IMR-90 (cell line): ENCODE results near the gene CD2. TPM values are rescaled to one million over a fixed set of nuclear protein-coding genes. Genes with fewer than 3 reads are reported as not detected.

Experiments used
- ATAC-seq: fragments of 200-7000 bp; cut with Tn5 transposase; 2 replicates; pipeline ENCODE4 v1.9.1; 2020; ENCODE audit warnings: low read depth, mild to moderate bottlenecking, moderate library complexity
- BruUV-seq: library from RNA; stranded (reverse); fragments of 400-500 nt; replicated peaks from 2 replicates; lab custom pipeline; 2021; lab: Mats Ljungman, UMichigan
- CTCF ChIA-PET: fragments of 300-600 bp; formaldehyde crosslinking; extraction: SDS; loops from one replicate; lab custom pipeline; 2021; ENCODE audit warnings: antibody characterized with exemption; lab: Yijun Ruan, JAX
- POLR2A ChIA-PET: fragments of 300-600 bp; sonication (Branson Sonifier 250); formaldehyde crosslinking; loops from one replicate; lab custom pipeline; 2022; ENCODE audit warnings: antibody characterized with exemption; ENCODE audit not compliant: unreplicated experiment; lab: Charles Lee
- DNase-seq: peaks from one replicate; pipeline ENCODE4 v3.0.0; 2013
- H2AFZ ChIP-seq: replicated peaks from 2 replicates; pipeline ENCODE3; 2013; ENCODE audit warnings: low read length, mild to moderate bottlenecking; ENCODE audit not compliant: poor library complexity
- H2AK5ac ChIP-seq: 2 replicates; pipeline ENCODE4 v1.6.1; 2013; ENCODE audit warnings: low read depth, low read length, inconsistent platforms
- H2AK9ac ChIP-seq: replicated peaks from 2 replicates; pipeline ENCODE3; 2013; ENCODE audit warnings: mild to moderate bottlenecking, low read depth, low read length, moderate library complexity; ENCODE audit not compliant: poor library complexity
- H2BK120ac ChIP-seq: 2 replicates; pipeline ENCODE4 v1.6.1; 2013; ENCODE audit warnings: low read depth, low read length, inconsistent platforms
- H2BK15ac ChIP-seq: 3 replicates; pipeline ENCODE4 v1.6.1; 2013; ENCODE audit warnings: low read depth, low read length, inconsistent platforms
- H2BK20ac ChIP-seq: 2 replicates; pipeline ENCODE4 v1.6.1; 2013; ENCODE audit warnings: low read depth, mild to moderate bottlenecking, inconsistent platforms, low read length, moderate library complexity
- H2BK5ac ChIP-seq: 2 replicates; pipeline ENCODE4 v1.6.1; 2013; ENCODE audit warnings: mild to moderate bottlenecking, low read depth, low read length, inconsistent platforms; ENCODE audit not compliant: poor library complexity, severe bottlenecking
- H3K14ac ChIP-seq: replicated peaks from 2 replicates; pipeline ENCODE4 v1.6.1; 2013; ENCODE audit warnings: low read depth, low read length, inconsistent platforms
- H3K18ac ChIP-seq: 2 replicates; pipeline ENCODE4 v1.6.1; 2013; ENCODE audit warnings: low read depth, low read length, control low read depth
- H3K23ac ChIP-seq: 2 replicates; pipeline ENCODE4 v1.6.1; 2013; ENCODE audit warnings: low read depth, low read length, inconsistent platforms
- H3K27ac ChIP-seq: 2 replicates; pipeline ENCODE4 v1.5.1; 2013; ENCODE audit warnings: mild to moderate bottlenecking, control low read depth, low read length; ENCODE audit not compliant: insufficient read depth
- H3K27me3 ChIP-seq: 2 replicates; pipeline ENCODE4 v1.6.1; 2013; ENCODE audit warnings: low read length; ENCODE audit not compliant: control insufficient read depth, insufficient read depth
- H3K36me3 ChIP-seq: 2 replicates; pipeline ENCODE4 v1.6.1; 2013; ENCODE audit warnings: low read length, mixed read lengths; ENCODE audit not compliant: control insufficient read depth, insufficient read depth
- H3K4ac ChIP-seq: 2 replicates; pipeline ENCODE4 v1.6.1; 2013; ENCODE audit warnings: low read depth, low read length, inconsistent platforms
- H3K4me1 ChIP-seq: 2 replicates; pipeline ENCODE4 v1.6.1; 2013; ENCODE audit warnings: low read length, mixed read lengths; ENCODE audit not compliant: control insufficient read depth, insufficient read depth
- H3K4me2 ChIP-seq: 2 replicates; pipeline ENCODE4 v1.6.1; 2013; ENCODE audit warnings: low read depth, mild to moderate bottlenecking, control low read depth, low read length, moderate library complexity
- H3K4me3 ChIP-seq: 2 replicates; pipeline ENCODE4 v1.5.1; 2013; ENCODE audit warnings: low read depth, mild to moderate bottlenecking, control low read depth, low read length, moderate library complexity; ENCODE audit not compliant: insufficient read depth
- H3K56ac ChIP-seq: 2 replicates; pipeline ENCODE4 v1.6.1; 2013; ENCODE audit warnings: low read length, inconsistent platforms; ENCODE audit not compliant: insufficient read depth; ENCODE audit errors: extremely low read depth
- H3K79me1 ChIP-seq, 2 experiments: 2 replicates each; pipeline ENCODE4 v1.6.1; 2013; ENCODE audit warnings: low read length in 2 of 2, inconsistent platforms in 1 of 2, low read depth in 1 of 2
- H3K9ac ChIP-seq: 2 replicates; pipeline ENCODE4 v1.6.1; 2013; ENCODE audit warnings: low read depth, low read length, control low read depth
- H3K9me1 ChIP-seq: 2 replicates; pipeline ENCODE4 v1.6.1; 2013; ENCODE audit warnings: low read length, inconsistent platforms; ENCODE audit not compliant: insufficient read depth
- H3K9me3 ChIP-seq: 2 replicates; pipeline ENCODE4 v1.6.1; 2013; ENCODE audit warnings: low read length; ENCODE audit not compliant: control insufficient read depth, insufficient read depth
- H4K20me1 ChIP-seq: 2 replicates; pipeline ENCODE4 v1.6.1; 2013; ENCODE audit warnings: low read length, inconsistent platforms; ENCODE audit not compliant: insufficient read depth
- H4K5ac ChIP-seq: 2 replicates; pipeline ENCODE4 v1.6.1; 2013; ENCODE audit warnings: mild to moderate bottlenecking, low read depth, low read length, control low read depth
- H4K8ac ChIP-seq, 2 experiments: 2 replicates each; pipeline ENCODE4 v1.6.1; 2013; ENCODE audit warnings: low read depth in 2 of 2, low read length in 2 of 2, control low read depth in 1 of 2, inconsistent platforms in 1 of 2
- H4K91ac ChIP-seq: 2 replicates; pipeline ENCODE4 v1.6.1; 2013; ENCODE audit warnings: low read depth, low read length, inconsistent platforms; ENCODE audit not compliant: insufficient read depth
- BHLHE40 ChIP-seq: fragments of 150-350 bp; IDR thresholded peaks from 2 replicates; pipeline ENCODE4 v1.6.1; 2016; ENCODE audit warnings: mild to moderate bottlenecking, low read depth, low read length
- CEBPB ChIP-seq: IDR thresholded peaks from 2 replicates; pipeline ENCODE4 v1.6.1; 2012; ENCODE audit warnings: low read depth, low read length, improper control_type of control experiment
- CHD1 ChIP-seq: IDR thresholded peaks from 2 replicates; pipeline ENCODE4 v1.6.1; 2012; ENCODE audit warnings: low read depth, low read length, improper control_type of control experiment
- CTCF ChIP-seq: conservative IDR thresholded peaks from 2 replicates; pipeline ENCODE4 v1.5.1; 2012; ENCODE audit warnings: mild to moderate bottlenecking, low read depth, low read length, improper control_type of control experiment
- ELK1 ChIP-seq: fragments of 150-350 bp; IDR thresholded peaks from 2 replicates; pipeline ENCODE4 v1.6.1; 2016; ENCODE audit warnings: low read depth, mild to moderate bottlenecking, low read length, moderate library complexity, borderline replicate concordance
- FOS ChIP-seq: fragments of 150-350 bp; IDR thresholded peaks from 2 replicates; pipeline ENCODE4 v1.6.1; 2016; ENCODE audit warnings: low read depth, low read length
- MAFK ChIP-seq: IDR thresholded peaks from 2 replicates; pipeline ENCODE4 v1.6.1; 2012; ENCODE audit warnings: low read depth, low read length, improper control_type of control experiment
- MAZ ChIP-seq: IDR thresholded peaks from 2 replicates; pipeline ENCODE4 v1.6.1; 2012; ENCODE audit warnings: low read depth, mild to moderate bottlenecking, low read length, improper control_type of control experiment, moderate library complexity, borderline replicate concordance
- MXI1 ChIP-seq: IDR thresholded peaks from 2 replicates; pipeline ENCODE4 v1.6.1; 2012; ENCODE audit warnings: low read depth, mild to moderate bottlenecking, low read length, moderate library complexity, borderline replicate concordance
- RAD21 ChIP-seq: IDR thresholded peaks from 2 replicates; pipeline ENCODE4 v1.6.1; 2012; ENCODE audit warnings: low read length, improper control_type of control experiment
- RCOR1 ChIP-seq: IDR thresholded peaks from 2 replicates; pipeline ENCODE4 v1.6.1; 2012; ENCODE audit warnings: mild to moderate bottlenecking, low read length, improper control_type of control experiment; ENCODE audit not compliant: insufficient replicate concordance
- RFX5 ChIP-seq: IDR thresholded peaks from 2 replicates; pipeline ENCODE4 v1.8.0; 2012; ENCODE audit warnings: low read depth, mild to moderate bottlenecking, low read length, moderate library complexity
- WGBS, 2 experiments: methylation state at CpG; one replicate each; pipeline versions ENCODE4 v1.1.5 to v1.1.7; 2013; ENCODE audit warnings: missing lambda C conversion rate in 2 of 2; ENCODE audit not compliant: insufficient read length in 1 of 2; ENCODE audit errors: extremely low coverage in 2 of 2; 5-methylcytosine and 5-hydroxymethylcytosine counted together
- dilution Hi-C: fragments of 300-500 bp; cut with HindIII; formaldehyde crosslinking; loops from one replicate; pipeline ENCODE4 v1.14.3; 2018; ENCODE audit warnings: low sequenced_read_pairs; ENCODE audit not compliant: unreplicated experiment
- in situ Hi-C: fragments of 300-500 bp; cut with MboI; formaldehyde crosslinking; loops from 3 replicates; pipeline ENCODE4 v1.14.3; 2019; ENCODE audit warnings: low sequenced_read_pairs, inconsistent platforms, mixed read lengths
- intact Hi-C: fragments of 100-400 bp; cut with micrococcal nuclease; formaldehyde crosslinking; loops from 2 replicates; pipeline ENCODE4 v1.10.0; 2022
- polyA plus RNA-seq, 3 experiments: library from polyadenylated mRNA; depleted of rRNA; stranded (reverse); fragments of >200 nt; gene quantifications; 2 replicates each; pipeline ENCODE4 v1.2.3, GENCODE V29; 2012; ENCODE audit warnings: low replicate concordance in 1 of 3
- total RNA-seq: library from RNA; depleted of rRNA; stranded (reverse); fragments of >200 nt; gene quantifications from 2 replicates; pipeline ENCODE4 v1.2.3, GENCODE V29; 2012

CD2 gene
- total and polyA plus RNA-seq, 2 of the 4 experiments (the other 2 are of a cell fraction): not detected

- no peaks in the 10 kb centered on the region for H3K79me1 ChIP-seq
Observed at GRCh38 chr1:116725798-116726197, 28.4 kb upstream of the CD2 start.

More at GRCh38 chr1:116725798-116726197, 28.4 kb upstream of the CD2 start:
- no peak overlapping the region for H4K5ac ChIP-seq
- H3K4ac ChIP-seq: no peak overlapping the region
- ChIA-PET POLR2A (no interaction called here), CTCF (interaction anchor here (0.6 to 1.1 kb wide), 2 partner anchors 44 to 102 kb away, joined by 3 to 5 read pairs; no protein-coding TSS in a partner anchor)
- no peak overlapping the region for H3K4me3 ChIP-seq
- H2BK20ac ChIP-seq: no peak overlapping the region
- no peaks in the 10 kb centered on the region for H3K36me3 ChIP-seq
- intact Hi-C loops: no loop called here
- no peak overlapping the region for H3K9ac ChIP-seq
- H3K9me1 ChIP-seq: no peaks in the 10 kb centered on the region
- no peak overlapping the region for H2AK9ac ChIP-seq
- H2AFZ ChIP-seq: no peak overlapping the region
- H3K27ac ChIP-seq: no peak overlapping the region
- H3K23ac ChIP-seq: no peak overlapping the region
- in situ Hi-C loops: loop anchor here (25.0 kb wide), 1 partner anchor 562 kb away; no protein-coding TSS in a partner anchor
- no peak overlapping the region for H3K18ac ChIP-seq
- H2AK5ac ChIP-seq: no peak overlapping the region
- dilution Hi-C loops: no loop called here
- H3K27me3 ChIP-seq: peaks cover 1% of the 10 kb centered on the region; the same call in 1 of the 2 replicates
- TF ChIP-seq RFX5: no peak
- TF ChIP-seq RAD21: no peak
- TF ChIP-seq CHD1: no peak
- TF ChIP-seq MAFK: no peak
- no peak for TF ChIP-seq MXI1
- no peak for TF ChIP-seq BHLHE40
- no peak for TF ChIP-seq ELK1
- no peak for TF ChIP-seq FOS
- TF ChIP-seq MAZ: no peak
- TF ChIP-seq RCOR1: no peak
- TF ChIP-seq CTCF: no peak
- TF ChIP-seq CEBPB: no peak
- no peak overlapping the region for H4K8ac ChIP-seq
- H2BK120ac ChIP-seq: no peak overlapping the region
- WGBS, 2 experiments: 97% methylated on average over 3 of the region's 3 CpGs; no CpG with 5 or more reads in 1 of the 2 experiments
- no peaks in the 10 kb centered on the region for H4K20me1 ChIP-seq
- H3K4me2 ChIP-seq: no peak overlapping the region
- no peaks in the 10 kb centered on the region for H3K4me1 ChIP-seq
- no peak overlapping the region for H2BK15ac ChIP-seq
- DNase-seq: no peak
- no peak overlapping the region for H3K56ac ChIP-seq
- H2BK5ac ChIP-seq: no peak overlapping the region
- no TSS peak for BruUV-seq
- H3K9me3 ChIP-seq: no peaks in the 10 kb centered on the region
- no peak overlapping the region for H3K14ac ChIP-seq
- ATAC-seq: no peak
- no peak overlapping the region for H4K91ac ChIP-seq
